ENCODE measurements around the gene TFCP2. TPM values are rescaled to one million over a fixed set of nuclear protein-coding genes. Genes with fewer than 3 reads are reported as not detected.

Gene TFCP2
- total RNA-seq, 2 experiments from 2014 or later, result 33.6 to 35.4 TPM

GRCh38 chr12:51189790-51190355 lies 16.9 kb upstream of the TFCP2 start:
- POLR2A ChIA-PET, result no interaction called here
- H3K36me3 Mint-ChIP-seq, result no peaks in the 10 kb centered on the region

GRCh38 chr12:51188359-51189051 lies 15.6 kb upstream of the TFCP2 start:
- no peak for ATAC-seq (ENCODE audit: low read depth)
- no peaks in the 10 kb centered on the region for H3K9me3 Mint-ChIP-seq
- POLR2A ChIA-PET, result interaction anchor here (0.6 kb wide), 1 partner anchor 10 kb away, joined by 5 read pairs; no protein-coding TSS in a partner anchor
- H3K36me3 Mint-ChIP-seq, result no peaks in the 10 kb centered on the region
- no peak for DNase-seq
- no peaks in the 10 kb centered on the region for H3K4me1 Mint-ChIP-seq
- H3K4me3 Mint-ChIP-seq, result no peak overlapping the region
- H3K27me3 Mint-ChIP-seq, result no peaks in the 10 kb centered on the region
- no peak overlapping the region for H3K27ac Mint-ChIP-seq

More at GRCh38 chr12:51189790-51190355, 16.9 kb upstream of the TFCP2 start:
- Mint-ChIP-seq H3K4me3 (no peak overlapping the region), H3K27ac (no peak overlapping the region), H3K27me3 (no peaks in the 10 kb centered on the region), H3K4me1 (no peaks in the 10 kb centered on the region), H3K9me3 (no peaks in the 10 kb centered on the region)
- DNase-seq (no peak), ATAC-seq (ENCODE audit: low read depth) (no peak)

GRCh38 chr12:51187370-51187987 lies 14.5 kb upstream of the TFCP2 start:
- H3K27ac Mint-ChIP-seq, result no peak overlapping the region
- H3K4me3 Mint-ChIP-seq, result no peak overlapping the region
- no peaks in the 10 kb centered on the region for H3K27me3 Mint-ChIP-seq
- H3K9me3 Mint-ChIP-seq, result no peaks in the 10 kb centered on the region
- DNase-seq, result no peak
- no peaks in the 10 kb centered on the region for H3K4me1 Mint-ChIP-seq
- H3K36me3 Mint-ChIP-seq, result no peaks in the 10 kb centered on the region
- POLR2A ChIA-PET, result no interaction called here
- no peak for ATAC-seq (ENCODE audit: low read depth)

GRCh38 chr12:51186465-51187085 lies 13.6 kb upstream of the TFCP2 start:
- H3K9me3 Mint-ChIP-seq, result no peaks in the 10 kb centered on the region
- no peak overlapping the region for H3K4me3 Mint-ChIP-seq
- no peak for ATAC-seq (ENCODE audit: low read depth)
- no peak overlapping the region for H3K27ac Mint-ChIP-seq
- no peaks in the 10 kb centered on the region for H3K36me3 Mint-ChIP-seq
- no peaks in the 10 kb centered on the region for H3K4me1 Mint-ChIP-seq
- POLR2A ChIA-PET, result no interaction called here
- no peak for DNase-seq
- no peaks in the 10 kb centered on the region for H3K27me3 Mint-ChIP-seq

- ATAC-seq (ENCODE audit: low read depth), result no peak
- POLR2A ChIA-PET, result no interaction called here
- H3K4me1 Mint-ChIP-seq, result no peaks in the 10 kb centered on the region
Measured at GRCh38 chr12:51185171-51185717, 12.3 kb upstream of the TFCP2 start.

GRCh38 chr12:51183816-51184215 lies 10.9 kb upstream of the TFCP2 start:
- no peak for DNase-seq
- POLR2A ChIA-PET, result interaction anchor here (0.6 kb wide), 1 partner anchor 21 kb away, joined by 3 read pairs; no protein-coding TSS in a partner anchor
- no peak for ATAC-seq (ENCODE audit: low read depth)
- Mint-ChIP-seq H3K4me1 (no peaks in the 10 kb centered on the region), H3K9me3 (no peaks in the 10 kb centered on the region), H3K27ac (no peak overlapping the region), H3K36me3 (no peaks in the 10 kb centered on the region), H3K4me3 (no peak overlapping the region), H3K27me3 (no peaks in the 10 kb centered on the region)

More at GRCh38 chr12:51185171-51185717, 12.3 kb upstream of the TFCP2 start:
- no peak overlapping the region for H3K27ac Mint-ChIP-seq
- H3K4me3 Mint-ChIP-seq, result no peak overlapping the region
- H3K36me3 Mint-ChIP-seq, result no peaks in the 10 kb centered on the region
- DNase-seq, result no peak
- no peaks in the 10 kb centered on the region for H3K9me3 Mint-ChIP-seq
- H3K27me3 Mint-ChIP-seq, result no peaks in the 10 kb centered on the region

GRCh38 chr12:51183349-51183748 lies 10.4 kb upstream of the TFCP2 start:
- DNase-seq (no peak), ATAC-seq (ENCODE audit: low read depth) (no peak)
- POLR2A ChIA-PET, result no interaction called here
- Mint-ChIP-seq H3K27me3 (no peaks in the 10 kb centered on the region), H3K36me3 (no peaks in the 10 kb centered on the region), H3K4me3 (no peak overlapping the region), H3K9me3 (no peaks in the 10 kb centered on the region), H3K4me1 (no peaks in the 10 kb centered on the region), H3K27ac (no peak overlapping the region)

- Mint-ChIP-seq H3K4me3 (no peak overlapping the region), H3K27me3 (no peaks in the 10 kb centered on the region), H3K36me3 (no peaks in the 10 kb centered on the region), H3K9me3 (no peaks in the 10 kb centered on the region), H3K27ac (no peak overlapping the region), H3K4me1 (no peaks in the 10 kb centered on the region)
- no peak for ATAC-seq (ENCODE audit: low read depth)
- POLR2A ChIA-PET, result no interaction called here
- DNase-seq, result no peak
Measured at GRCh38 chr12:51181558-51181957, 8.6 kb upstream of the TFCP2 start.

- Mint-ChIP-seq H3K27ac (no peak overlapping the region), H3K9me3 (no peaks in the 10 kb centered on the region), H3K4me3 (no peak overlapping the region), H3K36me3 (no peaks in the 10 kb centered on the region), H3K27me3 (no peaks in the 10 kb centered on the region), H3K4me1 (peaks cover 3% of the 10 kb centered on the region)
- no peak for DNase-seq
- ATAC-seq (ENCODE audit: low read depth), result no peak
- POLR2A ChIA-PET, result interaction anchor here (1.6 kb wide), 1 partner anchor 61 kb away, joined by 3 read pairs; the partner anchor contains the start of gene DAZAP2
Measured at GRCh38 chr12:51177897-51178296, 5.0 kb upstream of the TFCP2 start.

GRCh38 chr12:51174501-51174900 lies 1.6 kb upstream of the TFCP2 start:
- peaks cover 13% of the 10 kb centered on the region for H3K4me1 Mint-ChIP-seq
- H3K36me3 Mint-ChIP-seq, result peaks cover 6% of the 10 kb centered on the region
- peak overlapping the region; percentile 74 for H3K4me3 Mint-ChIP-seq
- no peak overlapping the region for H3K27ac Mint-ChIP-seq
- no peaks in the 10 kb centered on the region for H3K9me3 Mint-ChIP-seq
- POLR2A ChIA-PET, result interaction anchor here (1.9 kb wide), 1 partner anchor 44 kb away, joined by 8 read pairs; the partner anchor contains the start of gene POU6F1
- no peaks in the 10 kb centered on the region for H3K27me3 Mint-ChIP-seq
- ATAC-seq (ENCODE audit: low read depth) (no peak), DNase-seq (no peak)

- Mint-ChIP-seq H3K36me3 (peaks cover 15% of the 10 kb centered on the region), H3K27ac (no peak overlapping the region), H3K9me3 (no peaks in the 10 kb centered on the region), H3K27me3 (no peaks in the 10 kb centered on the region), H3K4me3 (no peak overlapping the region), H3K4me1 (peaks cover 18% of the 10 kb centered on the region)
- ATAC-seq (ENCODE audit: low read depth) (no peak), DNase-seq (no peak)
- POLR2A ChIA-PET, result interaction anchor here (0.6 to 1.3 kb wide), 4 partner anchors 45 to 89 kb away, joined by 3 to 7 read pairs (median 5); partner anchors contain the start of genes CSRNP2, DAZAP2 and POU6F1
Measured at GRCh38 chr12:51171884-51172514, 936 bp downstream of the TFCP2 start.

GRCh38 chr12:51163795-51164194 lies 9.1 kb downstream of the TFCP2 start:
- ATAC-seq (ENCODE audit: low read depth) (no peak), DNase-seq (no peak)
- Mint-ChIP-seq H3K27ac (peak overlapping the region; percentile 38), H3K4me3 (no peak overlapping the region), H3K9me3 (no peaks in the 10 kb centered on the region), H3K36me3 (peaks cover 43% of the 10 kb centered on the region), H3K27me3 (no peaks in the 10 kb centered on the region), H3K4me1 (peaks cover 21% of the 10 kb centered on the region)
- POLR2A ChIA-PET, result interaction anchor here (0.7 kb wide), 1 partner anchor 423 kb away, joined by 3 read pairs; no protein-coding TSS in a partner anchor

GRCh38 chr12:51162217-51162616 lies 10.7 kb downstream of the TFCP2 start:
- H3K4me1 Mint-ChIP-seq, result peaks cover 23% of the 10 kb centered on the region

More at GRCh38 chr12:51162217-51162616, 10.7 kb downstream of the TFCP2 start:
- Mint-ChIP-seq H3K4me3 (no peak overlapping the region), H3K9me3 (no peaks in the 10 kb centered on the region), H3K27me3 (no peaks in the 10 kb centered on the region), H3K27ac (no peak overlapping the region), H3K36me3 (peaks cover 43% of the 10 kb centered on the region)
- DNase-seq (no peak), ATAC-seq (ENCODE audit: low read depth) (no peak)
- POLR2A ChIA-PET, result interaction anchor here (0.6 kb wide), 1 partner anchor 86 kb away, joined by 5 read pairs; no protein-coding TSS in a partner anchor
